OCI-LY7 (cell line): ENCODE measurements around the gene PRKN.

Experiments
- EZH2phosphoT487 ChIP-seq: fragments of 200-600 bp; sonication (generic); IDR thresholded peaks from 2 replicates; pipeline ENCODE4 v1.6.1; 2018; ENCODE audit warnings: low read depth, borderline replicate concordance, mild to moderate bottlenecking, mixed run types, antibody characterized with exemption, low read length, moderate library complexity, mixed read lengths
- TF ChIP-seq, protein P1 (sequence below): fragments of 200-600 bp; sonication (generic); conservative IDR thresholded peaks from 2 replicates; pipeline ENCODE4 v1.5.1; 2014; ENCODE audit warnings: mild to moderate bottlenecking, antibody characterized with exemption, low read length, moderate library complexity, mixed read lengths

DNA sequence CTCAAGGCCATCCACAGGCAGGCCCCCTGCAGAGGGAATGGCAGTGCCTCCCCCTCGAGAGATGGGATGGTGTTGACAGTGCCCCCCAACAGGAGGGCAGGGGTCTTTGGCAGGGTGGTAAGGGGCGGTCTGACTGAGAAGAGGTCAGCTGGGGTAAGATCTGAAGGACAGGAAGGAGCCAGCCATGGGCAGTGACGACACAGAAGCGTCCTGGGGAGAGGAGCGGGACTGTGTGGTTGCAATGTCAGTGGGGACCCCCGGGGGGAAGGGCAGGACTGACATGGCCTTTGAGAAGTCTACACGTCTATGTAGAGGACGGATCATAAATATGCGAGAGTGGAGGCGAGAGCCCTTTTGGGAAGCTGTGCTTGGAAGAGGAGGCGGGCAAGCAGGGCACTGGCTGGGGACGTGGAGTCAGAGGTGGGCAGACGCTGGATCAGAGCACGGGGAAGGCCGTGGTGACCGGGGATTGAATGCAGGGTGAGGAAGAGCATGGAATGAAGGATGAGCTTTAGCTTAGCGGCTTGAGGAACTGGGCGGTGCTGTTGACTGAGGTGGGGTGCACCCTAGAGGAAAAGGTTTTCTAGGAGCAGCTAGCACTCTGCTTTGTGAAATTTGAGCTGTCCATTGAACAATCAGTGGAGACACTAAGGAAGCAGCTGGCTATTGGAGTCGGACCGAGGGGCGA is 1371.3 kb downstream of the PRKN start:
- TF ChIP-seq, protein P1, sequence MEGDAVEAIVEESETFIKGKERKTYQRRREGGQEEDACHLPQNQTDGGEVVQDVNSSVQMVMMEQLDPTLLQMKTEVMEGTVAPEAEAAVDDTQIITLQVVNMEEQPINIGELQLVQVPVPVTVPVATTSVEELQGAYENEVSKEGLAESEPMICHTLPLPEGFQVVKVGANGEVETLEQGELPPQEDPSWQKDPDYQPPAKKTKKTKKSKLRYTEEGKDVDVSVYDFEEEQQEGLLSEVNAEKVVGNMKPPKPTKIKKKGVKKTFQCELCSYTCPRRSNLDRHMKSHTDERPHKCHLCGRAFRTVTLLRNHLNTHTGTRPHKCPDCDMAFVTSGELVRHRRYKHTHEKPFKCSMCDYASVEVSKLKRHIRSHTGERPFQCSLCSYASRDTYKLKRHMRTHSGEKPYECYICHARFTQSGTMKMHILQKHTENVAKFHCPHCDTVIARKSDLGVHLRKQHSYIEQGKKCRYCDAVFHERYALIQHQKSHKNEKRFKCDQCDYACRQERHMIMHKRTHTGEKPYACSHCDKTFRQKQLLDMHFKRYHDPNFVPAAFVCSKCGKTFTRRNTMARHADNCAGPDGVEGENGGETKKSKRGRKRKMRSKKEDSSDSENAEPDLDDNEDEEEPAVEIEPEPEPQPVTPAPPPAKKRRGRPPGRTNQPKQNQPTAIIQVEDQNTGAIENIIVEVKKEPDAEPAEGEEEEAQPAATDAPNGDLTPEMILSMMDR = no peak
- TF ChIP-seq EZH2phosphoT487 = no peak
